HG02571 (cell line): ENCODE data around the gene ANKRD11.
"Not testable (repeated sequence)": the region's sequence is repeated elsewhere in the genome, so short reads cannot be mapped to it uniquely, and the experiment has no call there.

ENCODE experiments used
- ATAC-seq: cut with Tn5 transposase; IDR thresholded peaks from one replicate; pipeline ENCODE4 v1.9.1; 2021; ENCODE audit warnings: mild to moderate bottlenecking, moderate library complexity; ENCODE audit not compliant: unreplicated experiment

ANKRD11 gene

DNA sequence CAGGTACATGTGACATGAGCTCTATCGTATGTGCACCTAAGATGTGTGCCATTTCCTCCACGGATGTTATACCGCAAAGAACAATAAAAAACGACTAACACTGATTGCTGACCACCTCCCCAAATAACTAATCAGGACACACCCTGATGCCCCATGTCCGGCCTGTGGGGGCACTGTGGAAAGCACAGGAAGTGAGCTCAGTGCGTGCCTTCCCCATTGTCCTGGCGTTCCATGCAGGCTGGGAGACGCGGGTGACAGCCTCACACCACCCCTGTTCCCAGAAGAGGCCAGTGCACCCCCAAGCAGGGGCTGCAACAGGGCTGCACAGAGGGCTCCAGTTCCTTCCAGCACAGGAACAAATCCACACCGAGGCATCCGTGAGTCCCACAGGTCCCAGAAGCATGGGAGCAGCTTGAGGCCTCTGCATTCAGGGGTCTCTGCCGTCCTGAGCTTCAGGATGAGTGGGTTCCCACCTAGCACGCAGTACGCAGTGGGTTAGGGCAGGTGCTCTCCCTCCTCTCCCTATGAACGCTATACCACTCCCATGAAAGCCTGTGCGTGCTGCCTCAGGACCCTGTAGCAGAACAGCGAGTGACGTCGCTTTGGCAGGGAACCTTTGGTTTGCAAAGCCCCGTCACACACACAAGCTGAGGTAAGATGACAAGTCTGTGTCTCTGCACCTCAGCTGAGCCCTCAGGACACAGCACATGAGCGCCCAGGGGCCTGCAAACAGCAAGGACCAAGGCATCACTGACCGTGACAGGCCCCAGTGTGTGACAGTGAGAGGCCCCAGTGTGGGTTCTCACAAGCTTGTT is 155.2 kb downstream of the ANKRD11 start:
- ATAC-seq, result no peak

DNA sequence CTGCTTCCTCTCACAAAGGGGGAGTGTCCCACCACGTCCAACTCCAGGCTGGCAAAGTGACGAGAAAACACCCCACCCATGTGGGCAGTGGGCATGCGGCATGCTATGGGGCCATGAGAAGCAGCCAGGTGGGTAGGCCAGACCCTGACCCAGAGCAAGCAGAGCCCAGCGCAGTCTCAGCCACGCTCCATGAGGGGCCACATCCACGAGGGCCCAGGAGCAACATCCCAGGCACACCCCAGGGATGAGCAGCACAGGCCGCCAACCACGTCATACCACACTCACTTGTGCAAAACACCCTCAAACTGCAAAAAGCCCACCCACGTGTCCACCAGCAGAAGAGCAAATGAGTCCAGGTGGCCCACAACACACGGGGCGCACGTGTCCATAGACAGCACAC is 155.9 kb downstream of the ANKRD11 start:
- no peak for ATAC-seq

DNA sequence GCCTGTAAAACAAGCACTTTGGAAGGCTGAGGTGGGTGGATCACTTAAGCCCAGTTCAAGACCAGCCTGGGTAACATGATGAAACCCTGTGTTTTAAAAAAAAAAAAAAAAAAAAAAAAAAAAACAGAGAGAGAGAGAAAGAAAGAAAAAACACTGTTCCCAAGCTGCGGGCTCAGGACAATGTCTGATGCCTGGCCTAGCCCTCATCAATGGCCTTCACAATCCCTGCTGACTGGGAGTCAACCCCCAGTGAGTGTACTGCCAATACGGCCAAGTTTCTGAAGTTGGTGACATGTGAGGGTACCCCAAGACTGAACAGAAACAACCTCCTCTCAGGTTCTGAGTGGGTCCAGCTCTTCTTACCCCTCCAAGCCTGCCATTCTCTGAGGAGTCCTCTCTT is 156.3 kb downstream of the ANKRD11 start:
- no peak for ATAC-seq

DNA sequence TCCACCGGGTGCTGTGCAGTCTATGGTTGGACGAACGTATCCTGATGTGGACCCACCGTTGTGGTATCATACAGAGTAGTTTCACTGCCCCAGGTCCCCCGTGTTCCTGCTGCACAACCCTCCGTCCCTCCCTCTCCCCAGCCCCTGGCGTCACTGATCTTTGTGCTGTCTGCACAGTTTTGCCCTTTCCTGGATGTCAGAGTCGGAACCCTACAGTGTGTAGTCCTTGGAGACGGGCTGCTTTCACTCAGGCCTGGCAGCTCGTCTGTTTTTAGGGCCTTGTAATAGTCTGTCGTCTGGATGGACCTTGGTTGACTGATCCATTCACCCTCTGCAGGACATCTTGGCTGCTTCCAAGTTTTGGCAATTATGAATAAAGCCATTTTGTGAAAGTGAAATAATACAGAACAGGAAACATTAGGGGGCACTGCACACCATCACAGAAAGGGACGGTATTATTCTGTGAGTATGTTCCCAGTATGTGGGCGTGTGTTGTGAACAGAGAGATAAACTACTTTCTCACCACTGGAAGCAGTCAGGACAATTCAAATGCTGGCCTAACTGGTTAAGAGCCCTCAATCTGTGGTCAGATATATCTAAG is 156.9 kb downstream of the ANKRD11 start:
- ATAC-seq, result not testable (repeated sequence)

DNA sequence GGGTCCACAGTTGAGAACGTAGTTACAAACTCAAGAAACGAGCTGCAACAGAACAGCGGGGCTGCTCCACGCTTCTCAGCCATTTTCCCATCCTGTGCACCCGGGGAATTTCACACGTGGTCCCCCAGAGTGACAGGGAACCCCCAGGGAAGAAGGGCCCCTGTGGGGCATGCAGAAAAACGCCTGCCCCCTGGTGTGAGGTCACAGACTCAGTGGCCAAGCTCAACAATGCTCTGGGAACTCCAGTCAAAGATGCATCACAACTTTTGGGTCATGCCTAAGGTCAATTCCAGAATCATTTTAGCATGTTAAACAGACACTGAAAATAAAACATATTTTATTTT is 157.5 kb downstream of the ANKRD11 start:
- ATAC-seq, result no peak

DNA sequence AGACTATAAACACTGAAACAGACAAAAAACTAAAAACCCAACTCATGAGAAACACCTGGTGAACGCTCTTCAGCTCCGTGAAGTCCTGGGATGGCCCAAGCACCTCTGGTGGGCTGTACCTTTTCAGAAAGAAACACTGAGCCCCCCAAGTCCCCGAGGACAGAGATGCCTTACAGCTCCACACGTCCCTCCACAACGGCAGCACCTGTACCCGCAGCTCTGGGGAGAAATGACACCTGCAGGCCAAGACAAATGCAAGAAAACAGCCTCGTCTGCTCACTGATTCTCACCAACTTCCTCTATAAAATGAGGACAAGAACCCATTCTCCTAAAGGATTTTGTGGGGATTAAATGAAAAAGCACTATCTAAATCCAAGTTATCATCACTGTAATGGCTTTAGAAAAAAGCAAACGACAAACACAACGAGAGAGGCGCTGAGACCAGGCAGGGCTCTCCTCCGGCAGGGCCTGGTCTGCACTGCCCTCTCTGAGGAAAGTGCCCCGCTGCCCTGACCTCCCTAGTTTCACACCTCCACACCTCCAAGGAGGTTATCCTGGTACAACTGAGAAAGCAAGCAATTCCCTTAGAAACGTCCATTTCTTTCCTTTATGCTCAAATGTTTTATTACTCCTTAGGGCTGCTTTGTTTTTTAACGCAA is 158.0 kb downstream of the ANKRD11 start:
- ATAC-seq, result no peak

DNA sequence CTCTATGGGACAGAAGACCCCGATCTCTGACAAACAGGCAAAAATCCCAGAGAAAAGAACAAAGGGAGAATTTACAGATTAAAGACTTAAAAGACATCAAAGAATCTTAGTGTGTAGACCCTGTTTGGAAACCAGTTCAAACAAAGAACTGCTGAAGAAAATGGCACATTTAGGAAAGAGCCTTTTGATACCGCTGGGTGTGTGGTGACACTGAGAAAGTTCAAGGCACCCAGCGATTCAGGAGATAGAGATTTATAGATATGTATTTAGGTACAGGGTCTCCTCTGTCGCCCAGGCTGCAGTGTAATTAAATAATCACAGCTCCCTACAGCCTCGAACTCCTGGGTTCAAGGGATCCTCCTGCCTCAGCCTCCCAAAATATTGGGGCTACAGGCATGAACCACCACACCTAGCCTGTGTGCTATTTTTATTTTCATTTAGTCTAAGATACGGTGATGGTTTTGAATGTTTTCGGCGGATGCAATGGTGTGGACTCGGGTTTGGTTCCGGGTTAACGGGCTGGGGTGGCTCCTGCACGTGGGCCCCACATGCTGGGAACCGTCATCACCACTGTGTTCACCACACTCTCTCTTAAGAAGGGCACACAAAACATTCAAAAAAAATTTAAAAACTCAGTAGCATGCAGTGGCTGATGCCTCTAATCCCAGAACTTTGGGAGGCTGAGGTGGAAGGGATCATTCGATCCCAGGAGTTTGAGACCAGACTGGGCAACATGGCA is 158.8 kb downstream of the ANKRD11 start:
- no peak for ATAC-seq

DNA sequence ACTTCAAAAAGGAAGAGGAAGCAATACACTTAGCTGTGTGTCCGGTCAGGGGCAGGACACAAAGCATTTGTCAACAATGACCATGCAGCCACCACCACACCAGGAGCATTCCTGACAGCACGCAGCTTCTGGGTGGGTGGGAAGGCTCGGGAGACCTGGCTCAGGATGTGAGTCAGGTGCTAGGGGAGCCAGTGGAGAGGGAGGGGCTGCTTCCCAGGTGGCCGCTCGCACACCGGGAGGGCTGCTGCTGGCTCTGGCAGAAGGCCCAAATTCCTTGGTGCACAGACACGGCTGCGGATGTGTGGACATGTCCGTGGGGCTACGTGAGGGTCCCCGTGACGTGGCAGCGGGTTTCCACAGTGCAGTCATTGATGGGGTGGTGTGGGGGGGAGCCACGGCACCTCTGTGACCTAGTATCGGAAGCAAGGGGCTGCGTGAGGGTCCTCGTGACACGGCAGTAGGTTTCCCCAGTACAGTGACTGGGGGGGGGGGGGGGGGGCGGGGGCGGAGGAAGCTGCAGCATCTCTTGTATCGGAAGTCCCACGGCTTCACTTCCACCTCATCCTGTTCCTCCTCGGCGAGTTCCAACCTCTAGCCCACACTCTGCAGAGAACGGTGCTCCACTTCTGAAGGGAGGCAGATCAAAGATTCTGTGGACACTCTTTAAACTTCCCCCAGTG is 160.0 kb downstream of the ANKRD11 start:
- ATAC-seq, result no peak

DNA sequence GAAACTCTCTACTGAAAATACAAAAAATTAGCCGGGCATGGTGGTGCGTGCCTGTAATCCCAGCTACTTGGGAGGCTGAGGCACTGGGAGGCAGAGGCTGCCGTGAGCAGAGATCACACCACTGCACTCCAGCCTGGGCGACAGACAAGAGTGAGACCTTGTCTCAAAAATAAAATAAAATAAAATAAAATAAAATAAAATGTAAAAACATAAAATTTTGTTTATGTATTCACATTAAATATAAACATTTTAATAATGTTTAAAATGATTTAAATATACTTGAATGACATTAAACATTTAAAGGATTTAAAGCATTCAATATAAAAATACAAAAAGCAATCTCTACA is 160.6 kb downstream of the ANKRD11 start:
- not testable (repeated sequence) for ATAC-seq

DNA sequence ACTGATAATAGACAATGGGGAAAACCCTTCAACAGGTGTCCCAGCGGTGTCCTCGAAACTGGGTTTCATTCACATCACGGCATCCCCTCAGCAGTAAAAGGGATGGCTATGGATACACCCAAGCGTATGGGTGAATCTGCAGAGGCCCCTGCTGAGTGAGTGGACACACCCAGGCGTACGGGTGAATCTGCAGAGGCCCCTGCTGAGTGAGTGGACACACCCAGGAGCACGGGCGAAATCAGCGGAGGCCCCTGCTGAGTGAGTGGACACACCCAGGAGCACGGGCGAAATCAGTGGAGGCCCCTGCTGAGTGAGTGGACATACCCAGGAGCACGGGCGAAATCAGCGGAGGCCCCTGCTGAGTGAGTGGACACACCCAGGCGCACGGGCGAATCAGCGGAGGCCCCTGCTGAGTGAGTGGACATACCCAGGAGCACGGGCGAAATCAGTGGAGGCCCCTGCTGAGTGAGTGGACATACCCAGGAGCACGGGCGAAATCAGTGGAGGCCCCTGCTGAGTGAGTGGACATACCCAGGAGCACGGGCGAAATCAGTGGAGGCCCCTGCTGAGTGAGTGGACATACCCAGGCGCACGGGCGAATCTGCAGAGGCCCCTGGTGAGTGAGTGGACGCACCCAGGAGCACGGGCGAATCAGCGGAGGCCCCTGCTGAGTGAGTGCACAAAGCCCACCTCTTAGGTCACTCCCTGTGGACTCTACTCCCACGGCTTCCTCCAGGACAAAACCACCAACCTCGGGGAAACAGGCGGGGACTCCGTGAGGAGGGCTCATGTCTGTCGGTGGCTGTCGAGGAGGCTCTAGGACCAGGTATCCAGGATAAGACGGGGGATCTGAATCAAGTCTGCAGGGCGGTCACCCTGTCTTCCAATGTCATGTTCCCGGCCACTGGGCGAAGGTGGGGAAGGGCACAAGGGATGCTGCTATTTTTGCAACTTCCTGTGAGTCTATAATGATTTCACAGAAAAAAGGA is 161.7 kb downstream of the ANKRD11 start:
- ATAC-seq, result not testable (repeated sequence)

DNA sequence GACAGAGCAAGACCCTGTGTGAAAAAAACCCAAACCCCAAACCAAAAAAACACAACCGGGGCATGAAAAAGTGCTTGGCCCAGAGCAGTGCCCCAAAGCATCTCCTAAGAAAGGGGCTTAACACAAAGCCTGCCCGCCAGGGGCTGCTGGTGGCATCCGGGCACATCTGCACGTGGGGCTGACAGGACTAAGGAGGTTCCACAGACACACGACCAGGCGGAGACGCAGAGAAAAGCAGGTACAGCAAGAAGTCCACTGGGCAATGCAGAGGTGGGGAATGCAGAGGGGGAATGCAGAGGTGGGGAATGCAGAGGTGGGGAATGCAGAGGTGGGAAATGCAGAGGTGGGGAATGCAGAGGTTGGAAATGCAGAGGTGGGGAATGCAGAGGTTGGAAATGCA is 163.6 kb downstream of the ANKRD11 start:
- no peak for ATAC-seq

DNA sequence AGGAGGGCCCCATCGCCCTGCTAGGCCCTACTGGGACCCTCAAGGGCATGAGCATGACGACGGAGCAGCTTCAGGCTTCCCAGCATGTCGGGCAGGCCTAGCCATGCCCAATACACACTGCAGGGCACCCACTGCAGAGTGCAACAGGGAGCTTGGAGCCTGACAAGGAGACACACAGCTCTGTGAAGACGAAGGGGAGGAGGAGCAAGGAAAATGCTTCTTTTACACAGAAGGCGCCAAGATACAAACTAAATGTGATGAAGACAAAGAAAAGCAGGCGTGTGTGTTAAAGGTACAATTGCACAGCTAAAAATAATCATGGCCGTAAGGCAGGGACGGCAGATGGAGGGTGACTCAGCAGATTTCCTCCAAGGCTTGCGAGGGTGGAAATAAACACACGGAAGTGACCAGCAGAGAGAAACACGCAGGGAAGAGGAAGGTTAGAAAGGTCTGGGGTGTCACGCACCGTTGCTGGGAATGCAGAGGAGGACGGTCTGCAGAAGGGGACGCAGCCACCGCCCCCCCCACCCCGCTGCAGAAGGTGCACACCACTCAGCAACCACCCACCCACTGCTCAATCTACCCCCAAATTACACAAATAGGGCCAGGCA is 164.4 kb downstream of the ANKRD11 start:
- no peak for ATAC-seq

DNA sequence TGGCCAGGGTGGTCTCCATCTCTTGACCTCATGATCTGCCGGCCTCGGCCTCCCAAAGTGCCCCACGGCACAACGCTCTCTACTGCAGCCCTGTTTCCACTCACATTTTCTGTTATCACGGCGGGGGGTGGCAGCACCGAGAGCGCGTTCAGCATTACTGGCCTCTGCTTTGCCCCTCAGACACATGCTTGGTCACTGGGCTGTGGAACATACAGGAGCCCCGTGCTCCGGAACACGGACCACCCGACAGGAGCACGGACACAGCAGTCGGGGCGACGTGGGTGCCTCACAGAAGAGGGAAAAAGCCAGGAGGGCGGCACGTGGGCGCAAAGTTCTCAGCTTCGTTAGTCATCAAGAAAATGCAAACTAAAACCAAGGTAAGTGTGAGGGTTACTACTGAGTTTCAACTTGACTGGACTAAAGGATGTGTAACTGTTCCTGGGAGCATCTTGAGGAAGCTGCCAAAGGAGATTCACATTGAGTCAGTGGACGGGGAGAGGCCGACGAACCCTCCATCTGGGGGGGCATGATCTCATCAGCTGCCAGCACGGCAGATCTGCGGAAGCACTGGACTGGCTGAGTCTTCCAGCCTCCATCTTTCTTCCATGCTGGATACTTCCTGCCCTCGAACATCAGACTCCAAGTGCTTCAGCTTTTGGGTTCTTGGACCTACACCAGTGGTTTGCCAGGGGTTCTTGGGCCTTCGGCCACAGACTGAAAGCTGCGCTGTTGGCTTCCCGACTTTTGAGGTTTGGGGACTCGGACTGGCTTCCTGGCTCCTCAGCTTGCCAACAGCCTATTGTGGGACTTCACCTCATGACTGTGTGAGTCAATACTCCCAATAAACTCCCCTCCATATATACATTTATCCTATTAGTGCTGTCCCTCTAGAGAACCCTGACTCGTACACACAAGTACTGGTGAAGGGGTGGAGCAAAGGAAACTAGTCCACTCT is 166.0 kb downstream of the ANKRD11 start:
- ATAC-seq, result no peak

DNA sequence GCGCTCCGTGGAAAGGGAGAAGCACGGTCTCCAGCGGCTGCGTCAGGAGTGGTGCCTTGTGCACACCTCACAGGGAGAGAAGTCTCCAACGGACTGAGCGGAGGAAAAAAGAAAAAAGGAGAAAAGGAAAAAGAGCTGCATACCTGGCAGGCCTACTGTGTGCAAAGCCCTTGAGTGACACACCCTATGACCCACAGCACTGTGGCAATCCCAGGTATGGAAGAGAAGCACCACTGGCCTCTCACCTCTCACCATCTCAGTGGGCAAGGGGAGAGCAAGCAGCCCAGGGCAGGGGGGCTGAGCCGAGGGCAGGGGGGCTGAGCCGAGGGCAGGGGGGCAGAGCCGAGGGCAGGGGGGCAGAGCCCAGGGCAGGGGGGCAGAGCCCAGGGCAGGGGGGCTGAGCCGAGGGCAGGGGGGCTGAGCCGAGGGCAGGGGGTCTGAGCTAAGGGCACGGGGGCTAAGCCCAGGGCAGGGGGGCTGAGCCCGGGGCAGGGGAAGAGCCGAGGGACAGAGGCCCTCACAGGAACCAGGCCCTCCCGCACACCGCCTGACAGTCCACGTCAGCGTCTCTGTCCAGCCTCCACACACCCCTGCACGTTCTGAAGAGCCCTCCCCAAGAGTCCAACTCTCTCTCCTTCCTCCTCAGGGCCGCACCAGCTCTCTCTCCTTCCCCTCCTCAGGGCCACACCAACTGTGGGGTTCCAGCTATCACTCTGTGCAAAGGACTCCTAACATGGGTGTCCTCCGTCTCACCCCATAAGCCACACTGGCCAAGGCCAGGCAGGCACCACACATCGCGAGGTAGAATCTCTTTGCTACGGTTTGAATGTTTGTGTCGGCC is 167.0 kb downstream of the ANKRD11 start:
- ATAC-seq, result no peak

DNA sequence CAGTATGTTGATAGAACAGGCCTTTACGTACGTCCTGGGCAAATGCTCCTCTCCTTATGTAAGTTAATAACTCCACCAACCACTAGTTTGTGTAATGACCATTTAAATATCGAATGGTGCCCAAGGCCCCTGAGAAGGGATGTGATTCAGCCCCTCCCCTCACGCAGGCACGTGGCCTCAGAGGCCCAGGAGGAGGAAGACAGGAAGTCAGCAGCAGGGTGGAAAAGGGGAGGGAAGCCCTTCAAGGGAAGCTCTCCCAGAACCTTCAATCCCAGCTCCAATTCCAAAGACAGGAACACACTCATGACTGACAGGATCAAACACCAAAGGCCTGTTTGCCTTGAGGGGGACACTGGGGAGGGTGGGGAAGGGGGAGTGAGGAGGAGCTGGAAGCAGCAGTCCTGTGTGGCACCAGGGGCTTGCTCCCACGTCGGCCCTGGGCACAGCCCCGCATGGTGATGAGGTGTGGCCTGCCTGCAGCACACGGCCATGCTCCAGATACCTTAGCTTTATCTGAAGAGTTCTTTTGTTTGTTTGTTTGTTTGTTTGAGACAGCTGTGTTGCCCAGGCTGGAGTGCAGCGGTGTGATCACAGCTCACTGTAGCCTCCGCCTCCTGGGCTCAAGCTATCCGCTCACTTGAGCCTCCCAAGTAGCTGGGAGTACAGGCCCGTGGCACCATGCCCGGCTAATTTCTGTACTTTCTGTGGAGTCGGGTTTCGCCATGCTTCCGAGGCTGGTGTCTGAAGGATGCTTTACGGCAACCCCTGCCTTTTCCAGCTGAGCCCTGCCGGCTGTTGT is 167.8 kb downstream of the ANKRD11 start:
- no peak for ATAC-seq

DNA sequence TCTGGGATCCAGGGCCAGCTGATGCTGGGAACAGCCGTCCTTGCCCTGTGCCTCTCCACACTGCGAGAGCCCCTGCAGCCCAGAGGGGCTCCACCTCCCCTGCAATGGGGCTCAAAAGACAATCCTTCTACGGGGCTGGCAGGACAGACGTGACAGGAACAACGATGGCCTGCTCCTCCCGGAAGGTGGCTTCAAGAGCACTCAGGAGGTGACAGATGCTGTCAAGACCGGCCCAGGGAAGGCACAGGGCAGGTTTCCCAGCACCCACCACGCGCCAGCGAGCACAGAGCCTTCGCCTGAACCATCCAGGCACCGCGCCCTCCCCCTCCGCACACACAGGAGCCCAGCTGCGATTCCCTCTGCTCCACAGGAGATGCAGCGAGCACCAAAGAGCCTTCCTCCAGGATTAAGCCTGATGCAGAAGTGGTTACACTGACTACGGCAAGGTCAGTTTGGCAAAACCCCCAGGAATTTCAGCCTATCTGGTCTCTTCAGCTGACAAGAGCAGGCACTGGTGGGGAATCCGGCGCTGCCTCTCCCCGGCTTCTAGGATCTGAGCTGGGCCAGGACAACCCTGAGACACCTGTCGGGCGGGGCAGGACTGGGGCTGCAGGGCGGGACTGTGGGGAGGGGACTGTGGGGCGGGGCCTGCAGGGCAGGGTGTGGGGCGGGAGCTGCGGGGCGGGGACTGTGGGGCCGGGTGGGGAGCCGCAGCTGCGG is 169.4 kb downstream of the ANKRD11 start:
- no peak for ATAC-seq
